Measurements from ENCODE around the gene SHISAL2A.

DNA sequence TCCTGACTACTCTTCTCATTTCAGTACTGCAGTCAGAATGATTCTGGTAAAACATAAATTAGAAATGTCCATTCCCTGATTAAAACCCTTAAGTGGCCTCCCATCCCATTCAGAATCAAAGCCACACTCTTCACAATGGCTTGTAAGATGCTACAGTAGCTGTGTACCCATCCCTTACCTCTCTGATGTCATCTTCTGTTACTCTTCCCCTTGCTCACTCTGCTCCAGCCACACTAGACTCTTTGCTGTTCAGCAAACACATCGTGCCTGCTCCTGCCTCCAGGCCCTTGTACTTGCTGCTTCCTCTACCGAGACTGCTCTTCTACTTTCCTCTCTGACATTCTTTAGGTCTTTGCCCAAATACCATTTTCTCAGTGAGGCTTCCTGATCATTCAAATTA is 35.1 kb upstream of the SHISAL2A start:
- TF ChIP-seq SNAI2 (CRISPR knock-in tag; IDR thresholded peaks at IDR 0.05) = no peak
- TF ChIP-seq TOX (CRISPR knock-in tag; IDR thresholded peaks at IDR 0.05; ENCODE audit: borderline replicate concordance) = no peak
- TF ChIP-seq, protein P1, sequence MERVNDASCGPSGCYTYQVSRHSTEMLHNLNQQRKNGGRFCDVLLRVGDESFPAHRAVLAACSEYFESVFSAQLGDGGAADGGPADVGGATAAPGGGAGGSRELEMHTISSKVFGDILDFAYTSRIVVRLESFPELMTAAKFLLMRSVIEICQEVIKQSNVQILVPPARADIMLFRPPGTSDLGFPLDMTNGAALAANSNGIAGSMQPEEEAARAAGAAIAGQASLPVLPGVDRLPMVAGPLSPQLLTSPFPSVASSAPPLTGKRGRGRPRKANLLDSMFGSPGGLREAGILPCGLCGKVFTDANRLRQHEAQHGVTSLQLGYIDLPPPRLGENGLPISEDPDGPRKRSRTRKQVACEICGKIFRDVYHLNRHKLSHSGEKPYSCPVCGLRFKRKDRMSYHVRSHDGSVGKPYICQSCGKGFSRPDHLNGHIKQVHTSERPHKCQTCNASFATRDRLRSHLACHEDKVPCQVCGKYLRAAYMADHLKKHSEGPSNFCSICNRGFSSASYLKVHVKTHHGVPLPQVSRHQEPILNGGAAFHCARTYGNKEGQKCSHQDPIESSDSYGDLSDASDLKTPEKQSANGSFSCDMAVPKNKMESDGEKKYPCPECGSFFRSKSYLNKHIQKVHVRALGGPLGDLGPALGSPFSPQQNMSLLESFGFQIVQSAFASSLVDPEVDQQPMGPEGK (CRISPR knock-in tag; IDR thresholded peaks at IDR 0.05; ENCODE audit: borderline replicate concordance) = no peak
- no peak for TF ChIP-seq ZNF565 (CRISPR knock-in tag; conservative IDR thresholded peaks at IDR 0.05; ENCODE audit: low read depth)
- no peak for TF ChIP-seq ZNF70 (CRISPR knock-in tag; IDR thresholded peaks at IDR 0.05)
- TF ChIP-seq ARNTL (CRISPR knock-in tag; IDR thresholded peaks at IDR 0.05; ENCODE audit: borderline replicate concordance, low read depth) = no peak
- TF ChIP-seq RARB (CRISPR knock-in tag; IDR thresholded peaks at IDR 0.05) = no peak
- TF ChIP-seq, protein P2, sequence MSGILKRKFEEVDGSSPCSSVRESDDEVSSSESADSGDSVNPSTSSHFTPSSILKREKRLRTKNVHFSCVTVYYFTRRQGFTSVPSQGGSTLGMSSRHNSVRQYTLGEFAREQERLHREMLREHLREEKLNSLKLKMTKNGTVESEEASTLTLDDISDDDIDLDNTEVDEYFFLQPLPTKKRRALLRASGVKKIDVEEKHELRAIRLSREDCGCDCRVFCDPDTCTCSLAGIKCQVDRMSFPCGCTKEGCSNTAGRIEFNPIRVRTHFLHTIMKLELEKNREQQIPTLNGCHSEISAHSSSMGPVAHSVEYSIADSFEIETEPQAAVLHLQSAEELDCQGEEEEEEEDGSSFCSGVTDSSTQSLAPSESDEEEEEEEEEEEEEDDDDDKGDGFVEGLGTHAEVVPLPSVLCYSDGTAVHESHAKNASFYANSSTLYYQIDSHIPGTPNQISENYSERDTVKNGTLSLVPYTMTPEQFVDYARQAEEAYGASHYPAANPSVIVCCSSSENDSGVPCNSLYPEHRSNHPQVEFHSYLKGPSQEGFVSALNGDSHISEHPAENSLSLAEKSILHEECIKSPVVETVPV (CRISPR knock-in tag; IDR thresholded peaks at IDR 0.05) = no peak
- TF ChIP-seq GLIS3 (CRISPR knock-in tag; IDR thresholded peaks at IDR 0.05) = no peak
- TF ChIP-seq, protein P3, sequence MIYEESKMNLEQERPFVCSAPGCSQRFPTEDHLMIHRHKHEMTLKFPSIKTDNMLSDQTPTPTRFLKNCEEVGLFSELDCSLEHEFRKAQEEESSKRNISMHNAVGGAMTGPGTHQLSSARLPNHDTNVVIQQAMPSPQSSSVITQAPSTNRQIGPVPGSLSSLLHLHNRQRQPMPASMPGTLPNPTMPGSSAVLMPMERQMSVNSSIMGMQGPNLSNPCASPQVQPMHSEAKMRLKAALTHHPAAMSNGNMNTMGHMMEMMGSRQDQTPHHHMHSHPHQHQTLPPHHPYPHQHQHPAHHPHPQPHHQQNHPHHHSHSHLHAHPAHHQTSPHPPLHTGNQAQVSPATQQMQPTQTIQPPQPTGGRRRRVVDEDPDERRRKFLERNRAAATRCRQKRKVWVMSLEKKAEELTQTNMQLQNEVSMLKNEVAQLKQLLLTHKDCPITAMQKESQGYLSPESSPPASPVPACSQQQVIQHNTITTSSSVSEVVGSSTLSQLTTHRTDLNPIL (CRISPR knock-in tag; IDR thresholded peaks at IDR 0.05; ENCODE audit: low read depth) = no peak
- no peak for TF ChIP-seq ZFP3 (CRISPR knock-in tag; IDR thresholded peaks at IDR 0.05)

Data from SK-N-SH treated with all-trans-retinoic acid at 6 μM for 48 hours (cell line).